GM13977 (cell line): Measurements from ENCODE around the gene IQCK.

Source experiments
- DNase-seq: peaks from one replicate; pipeline ENCODE4 v3.0.0; 2012; ENCODE audit warnings: low spot score
- in situ Hi-C: fragments of 300-500 bp; cut with MboI; formaldehyde crosslinking; loops from one replicate; pipeline ENCODE4 v1.12.0; 2022; ENCODE audit warnings: low sequenced_read_pairs, low pct_unique_long_range_greater_than_20kb, mixed read lengths, inconsistent platforms; ENCODE audit not compliant: unreplicated experiment
- TF ChIP-seq, protein P1 (sequence below): IDR thresholded peaks from 2 replicates; pipeline ENCODE4 v1.5.1; 2012; ENCODE audit warnings: mild to moderate bottlenecking, control low read depth; ENCODE audit not compliant: insufficient read depth; ENCODE audit errors: extremely low read depth, missing control alignments

Gene IQCK

DNA sequence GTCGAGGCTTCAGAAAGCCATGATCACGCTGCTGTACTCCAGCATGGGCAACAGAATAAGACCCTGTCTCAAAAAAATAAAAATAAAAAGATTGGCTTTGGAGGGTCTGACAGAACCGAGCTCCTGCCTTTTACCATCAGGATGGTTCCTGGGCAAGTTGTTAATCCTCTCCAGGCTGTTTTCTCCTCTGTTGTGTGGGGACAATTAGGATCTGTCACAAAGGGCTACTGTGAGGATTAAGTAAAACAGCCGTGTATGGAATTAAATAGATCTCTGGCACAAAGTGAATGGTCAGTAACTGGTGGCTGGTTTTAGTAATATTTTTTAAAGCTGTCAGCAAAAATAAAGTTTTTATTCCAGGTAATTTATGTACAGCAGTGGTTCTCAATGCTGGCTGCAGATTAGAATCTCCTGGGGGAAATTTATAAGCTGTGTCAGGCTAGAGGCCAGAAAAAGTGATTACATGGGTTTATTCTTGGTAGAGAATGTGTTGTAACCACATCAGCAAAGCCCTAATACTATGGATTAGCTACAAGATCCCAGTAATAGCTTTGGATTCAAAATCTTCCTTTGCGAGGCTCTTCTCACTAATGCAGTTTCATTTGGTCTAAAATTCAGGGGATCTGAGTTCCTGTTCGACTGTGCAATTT, 119.4 kb downstream of the IQCK start:
- TF ChIP-seq, protein P1, sequence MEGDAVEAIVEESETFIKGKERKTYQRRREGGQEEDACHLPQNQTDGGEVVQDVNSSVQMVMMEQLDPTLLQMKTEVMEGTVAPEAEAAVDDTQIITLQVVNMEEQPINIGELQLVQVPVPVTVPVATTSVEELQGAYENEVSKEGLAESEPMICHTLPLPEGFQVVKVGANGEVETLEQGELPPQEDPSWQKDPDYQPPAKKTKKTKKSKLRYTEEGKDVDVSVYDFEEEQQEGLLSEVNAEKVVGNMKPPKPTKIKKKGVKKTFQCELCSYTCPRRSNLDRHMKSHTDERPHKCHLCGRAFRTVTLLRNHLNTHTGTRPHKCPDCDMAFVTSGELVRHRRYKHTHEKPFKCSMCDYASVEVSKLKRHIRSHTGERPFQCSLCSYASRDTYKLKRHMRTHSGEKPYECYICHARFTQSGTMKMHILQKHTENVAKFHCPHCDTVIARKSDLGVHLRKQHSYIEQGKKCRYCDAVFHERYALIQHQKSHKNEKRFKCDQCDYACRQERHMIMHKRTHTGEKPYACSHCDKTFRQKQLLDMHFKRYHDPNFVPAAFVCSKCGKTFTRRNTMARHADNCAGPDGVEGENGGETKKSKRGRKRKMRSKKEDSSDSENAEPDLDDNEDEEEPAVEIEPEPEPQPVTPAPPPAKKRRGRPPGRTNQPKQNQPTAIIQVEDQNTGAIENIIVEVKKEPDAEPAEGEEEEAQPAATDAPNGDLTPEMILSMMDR, result no peak
- no peak for DNase-seq
- in situ Hi-C loops, result no loop called here

DNA sequence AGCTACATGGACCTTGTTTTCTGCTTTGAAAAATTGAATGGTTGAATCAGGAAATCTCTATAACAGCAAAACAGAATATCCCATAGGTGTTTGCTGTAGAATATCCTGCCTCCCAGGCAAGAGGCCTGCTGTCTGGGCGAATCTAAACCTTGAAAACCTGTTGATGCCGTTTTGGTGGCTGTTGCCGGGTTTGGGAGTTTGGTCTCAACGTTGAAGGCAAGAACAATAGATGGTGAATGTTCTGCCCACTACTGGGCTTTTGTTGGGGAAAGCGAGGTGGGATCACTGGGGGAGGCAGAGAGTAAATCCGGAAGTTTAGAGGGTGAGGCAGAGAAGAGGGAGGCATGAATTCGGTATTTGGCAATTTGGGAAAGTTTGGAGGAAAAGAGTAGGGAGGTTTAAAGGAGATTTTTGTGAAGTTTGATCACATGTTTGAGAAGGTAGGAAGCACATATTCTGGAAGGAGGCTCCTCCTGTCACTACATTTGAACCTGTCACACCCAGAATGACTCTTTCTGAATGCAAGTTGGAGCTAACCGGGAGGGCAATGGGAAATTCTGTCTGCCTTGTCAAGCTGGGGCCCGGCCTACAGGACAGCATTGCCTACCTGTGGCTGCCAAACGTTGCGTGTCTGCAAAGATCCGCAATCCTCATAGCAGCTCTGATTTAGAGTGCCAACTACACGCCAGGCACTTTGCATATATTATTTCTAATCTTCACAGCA, 120.1 kb downstream of the IQCK start:
- DNase-seq, result no peak
- in situ Hi-C loops, result no loop called here
- TF ChIP-seq, protein P1, result no peak

- TF ChIP-seq, protein P1, result no peak
- no peak for DNase-seq
- in situ Hi-C loops, result no loop called here
These were observed 122.5 kb downstream of the IQCK start for GRCh38 chr16:19840524-19841110.

DNA sequence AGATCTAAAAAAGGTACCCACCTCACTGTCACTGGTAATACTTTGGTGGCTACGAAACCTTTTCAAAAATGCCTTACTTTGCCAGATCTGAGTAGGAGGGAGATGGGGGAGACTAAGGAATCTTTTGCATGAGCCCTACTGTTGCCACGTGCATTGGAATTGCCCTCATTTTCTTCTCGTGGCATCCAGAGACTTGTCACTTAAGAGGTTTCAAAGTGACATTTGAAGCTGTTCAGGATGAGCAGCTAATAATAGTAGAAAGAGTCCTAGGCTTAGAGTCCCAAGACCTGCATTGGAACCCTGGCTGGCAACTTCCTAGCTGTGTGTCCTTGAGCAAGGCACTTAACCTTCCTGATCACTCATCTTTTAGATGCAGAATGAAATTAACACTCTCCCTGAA, 123.1 kb downstream of the IQCK start:
- no peak for DNase-seq
- TF ChIP-seq, protein P1, result no peak
- in situ Hi-C loops, result no loop called here

DNA sequence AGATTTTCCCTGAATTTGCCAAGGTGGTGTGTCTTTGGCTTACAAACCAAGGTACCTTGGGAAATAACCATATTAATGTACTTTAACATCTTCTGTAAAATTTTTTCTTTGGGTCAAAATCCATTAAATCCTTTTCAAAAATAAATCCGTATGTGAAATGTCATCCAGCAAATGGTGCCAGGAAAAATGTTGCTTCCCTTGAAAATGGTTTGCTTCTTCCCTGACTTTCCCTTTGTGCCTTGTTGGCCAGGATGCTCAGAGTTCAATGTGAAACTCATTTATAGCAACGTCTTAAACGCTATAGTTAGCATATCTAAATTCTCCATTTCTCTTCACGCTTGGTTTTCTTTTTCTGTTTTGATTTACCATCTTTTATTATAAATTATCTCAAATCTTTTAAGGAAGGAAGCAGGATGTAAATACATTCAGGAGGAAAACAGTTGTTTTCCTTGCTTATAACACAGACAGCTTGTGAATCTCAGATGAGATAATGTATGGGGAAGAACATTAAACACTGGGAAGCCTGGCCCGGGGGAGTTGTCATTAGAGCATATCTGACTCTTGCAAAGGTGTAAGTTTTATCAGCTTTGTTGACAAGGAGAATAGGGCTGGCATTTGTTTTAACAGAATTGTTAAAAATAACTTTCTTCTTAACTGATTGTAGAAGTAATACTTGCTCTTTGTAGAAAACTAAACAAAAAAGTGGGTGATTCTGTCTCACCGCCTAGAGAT, 124.5 kb downstream of the IQCK start:
- no peak for DNase-seq
- TF ChIP-seq, protein P1, result no peak
- in situ Hi-C loops, result no loop called here

GRCh38 chr16:19843371-19843770, 125.3 kb downstream of the IQCK start:
- in situ Hi-C loops, result no loop called here
- TF ChIP-seq, protein P1, result no peak
- DNase-seq, result no peak
